ENCODE measurements around the gene CYP51A1. TPM values are rescaled to one million over a fixed set of nuclear protein-coding genes. Genes with fewer than 3 reads are reported as not detected.

The CYP51A1 gene
- total RNA-seq, 2 experiments from 2014 or later = 53.4 to 84.0 TPM

GRCh38 chr7:92075455-92076158 lies 58.7 kb downstream of the CYP51A1 start:
- DNase-seq (ENCODE audit: low spot score) = no peak
- no peak overlapping the region for H3K27ac ChIP-seq (ENCODE audit: low read depth, low read length, poor library complexity, severe bottlenecking)
- H2AFZ ChIP-seq (ENCODE audit: low read length) = no peak overlapping the region
- BruUV-seq (replicated peaks) = no TSS peak
- H3K4me1 ChIP-seq (ENCODE audit: insufficient read depth, low read length, poor library complexity, severe bottlenecking) = no peaks in the 10 kb centered on the region
- H4K20me1 ChIP-seq (ENCODE audit: insufficient read depth, low read length) = no peaks in the 10 kb centered on the region
- peaks cover 31% of the 10 kb centered on the region for H3K36me3 ChIP-seq (ENCODE audit: insufficient read depth, low read length)
- no peak overlapping the region for H3K4me3 ChIP-seq (ENCODE audit: low read depth, low read length, poor library complexity, severe bottlenecking)
- TF ChIP-seq EZH2phosphoT487 (IDR thresholded peaks at IDR 0.05; ENCODE audit: borderline replicate concordance, low read depth, low read length) (no peak), CTCF (conservative IDR thresholded peaks at IDR 0.05; ENCODE audit: low read length) (no peak)
- POLR2A ChIA-PET = interaction anchor here (0.9 kb wide), 1 partner anchor 14 kb away, joined by 3 read pairs; no protein-coding TSS in a partner anchor
- CTCF ChIA-PET (ENCODE audit: unreplicated experiment) = no interaction called here
- H3K4me2 ChIP-seq (ENCODE audit: low read length) = no peak overlapping the region
- H3K79me2 ChIP-seq (ENCODE audit: insufficient read depth, low read depth, low read length) = no peaks in the 10 kb centered on the region
- intact Hi-C loops (cut with micrococcal nuclease; ENCODE audit: unreplicated experiment) = no loop called here
- H3K9me2 ChIP-seq (ENCODE audit: insufficient read depth, low read length) = no peaks in the 10 kb centered on the region
- H3K9me3 ChIP-seq (ENCODE audit: low read length) = no peaks in the 10 kb centered on the region

- no peak for DNase-seq (ENCODE audit: low spot score)
- CTCF ChIA-PET (ENCODE audit: unreplicated experiment) = no interaction called here
- Histone ChIP-seq H3K4me2 (ENCODE audit: low read length) (no peak overlapping the region), H3K4me3 (ENCODE audit: low read depth, low read length, poor library complexity, severe bottlenecking) (no peak overlapping the region), H3K79me2 (ENCODE audit: insufficient read depth, low read depth, low read length) (no peaks in the 10 kb centered on the region), H3K36me3 (ENCODE audit: insufficient read depth, low read length) (peaks cover 28% of the 10 kb centered on the region), H3K27ac (ENCODE audit: low read depth, low read length, poor library complexity, severe bottlenecking) (no peak overlapping the region), H3K9me3 (ENCODE audit: low read length) (no peaks in the 10 kb centered on the region), H2AFZ (ENCODE audit: low read length) (no peak overlapping the region), H3K9me2 (ENCODE audit: insufficient read depth, low read length) (no peaks in the 10 kb centered on the region), H4K20me1 (ENCODE audit: insufficient read depth, low read length) (no peaks in the 10 kb centered on the region), H3K4me1 (ENCODE audit: insufficient read depth, low read length, poor library complexity, severe bottlenecking) (no peaks in the 10 kb centered on the region)
- no TSS peak for BruUV-seq (replicated peaks)
- no peak for TF ChIP-seq EZH2phosphoT487 (IDR thresholded peaks at IDR 0.05; ENCODE audit: borderline replicate concordance, low read depth, low read length)
- TF ChIP-seq CTCF (conservative IDR thresholded peaks at IDR 0.05; ENCODE audit: low read length) = no peak
- intact Hi-C loops (cut with micrococcal nuclease; ENCODE audit: unreplicated experiment) = no loop called here
- POLR2A ChIA-PET = interaction anchor here (0.7 to 2.3 kb wide), 4 partner anchors 10 to 63 kb away, joined by 3 to 7 read pairs (median 4); no protein-coding TSS in a partner anchor
These were observed 61.6 kb downstream of the CYP51A1 start for GRCh38 chr7:92072708-92073107.

DNA sequence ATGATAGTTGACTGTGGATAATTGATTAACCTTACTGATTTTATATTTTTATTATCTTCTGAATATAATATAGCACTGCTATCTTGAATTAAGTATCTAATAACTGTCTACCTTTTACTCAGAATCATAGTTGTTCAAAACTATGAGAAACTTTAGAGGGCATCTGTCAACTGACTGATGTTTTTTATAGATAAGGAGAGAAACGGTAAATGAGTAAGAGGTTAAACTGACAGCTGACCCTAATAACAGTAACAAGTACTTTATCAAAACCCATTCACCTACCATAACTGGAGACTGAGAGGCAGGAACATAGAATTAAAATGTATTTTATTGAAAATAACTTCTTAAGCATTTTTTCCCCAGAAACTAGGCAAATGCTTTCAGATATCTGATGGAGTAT lies 62.2 kb downstream of the CYP51A1 start:
- Histone ChIP-seq H3K4me2 (ENCODE audit: low read length) (no peak overlapping the region), H3K9me2 (ENCODE audit: insufficient read depth, low read length) (no peaks in the 10 kb centered on the region), H2AFZ (ENCODE audit: low read length) (no peak overlapping the region), H4K20me1 (ENCODE audit: insufficient read depth, low read length) (no peaks in the 10 kb centered on the region), H3K36me3 (ENCODE audit: insufficient read depth, low read length) (peaks cover 26% of the 10 kb centered on the region), H3K79me2 (ENCODE audit: insufficient read depth, low read depth, low read length) (no peaks in the 10 kb centered on the region), H3K27ac (ENCODE audit: low read depth, low read length, poor library complexity, severe bottlenecking) (no peak overlapping the region), H3K4me1 (ENCODE audit: insufficient read depth, low read length, poor library complexity, severe bottlenecking) (no peaks in the 10 kb centered on the region), H3K9me3 (ENCODE audit: low read length) (no peaks in the 10 kb centered on the region), H3K4me3 (ENCODE audit: low read depth, low read length, poor library complexity, severe bottlenecking) (no peak overlapping the region)
- intact Hi-C loops (cut with micrococcal nuclease; ENCODE audit: unreplicated experiment) = no loop called here
- TF ChIP-seq EZH2phosphoT487 (IDR thresholded peaks at IDR 0.05; ENCODE audit: borderline replicate concordance, low read depth, low read length) = no peak
- TF ChIP-seq CTCF (conservative IDR thresholded peaks at IDR 0.05; ENCODE audit: low read length) = no peak
- ChIA-PET CTCF (ENCODE audit: unreplicated experiment) (no interaction called here), POLR2A (interaction anchor here (0.5 to 2.3 kb wide), 4 partner anchors 10 to 62 kb away, joined by 3 to 7 read pairs (median 4); no protein-coding TSS in a partner anchor)
- DNase-seq (ENCODE audit: low spot score) = no peak
- BruUV-seq (replicated peaks) = no TSS peak
